NB4 (cell line): ENCODE measurements around the gene HRCT1.

Experiments used
- CTCF ChIP-seq: IDR thresholded peaks from one replicate; pipeline ENCODE4 v1.5.1; 2012; ENCODE audit warnings: low read depth, low read length
- MAX ChIP-seq: IDR thresholded peaks from 2 replicates; pipeline ENCODE4 v1.6.1; 2011; ENCODE audit warnings: low read depth, low read length
- POLR2A ChIP-seq: IDR thresholded peaks from 2 replicates; pipeline ENCODE4 v1.6.1; 2011; ENCODE audit warnings: mild to moderate bottlenecking; ENCODE audit not compliant: insufficient read length; ENCODE audit errors: extremely low read depth

- TF ChIP-seq POLR2A (no peak), CTCF (no peak), MAX (no peak)
Measured at GRCh38 chr9:35956651-35957050, 50.6 kb downstream of the HRCT1 start.
